ENCODE results near the gene KAZN. TPM values are rescaled to one million over a fixed set of nuclear protein-coding genes. Genes with fewer than 3 reads are reported as not detected.

KAZN gene
- polyA plus RNA-seq, 1 experiment, result 3.7 TPM

- Histone ChIP-seq H3K4me3 (ENCODE audit: low read depth, low read length) (no peak overlapping the region), H3K9me3 (ENCODE audit: control insufficient read depth, insufficient read depth, low read length) (no peaks in the 10 kb centered on the region; the same call in 1 of the 2 replicates), H3K27ac (ENCODE audit: low read depth, low read length) (no peak overlapping the region), H3K27me3 (ENCODE audit: control insufficient read depth, insufficient read depth, low read length) (peaks cover 23% of the 10 kb centered on the region)
- CTCF ChIA-PET, result no interaction called here
- no peak for DNase-seq (ENCODE audit: low read depth, low spot score)
- TF ChIP-seq CTCF (IDR thresholded peaks at IDR 0.05; ENCODE audit: low read depth, low read length), result no peak
- POLR2A ChIA-PET, result no interaction called here
Observed at GRCh38 chr1:14599800-14600199, 1.3 kb downstream of the KAZN start.

- DNase-seq (ENCODE audit: low read depth, low spot score), result no peak
- Histone ChIP-seq H3K27me3 (ENCODE audit: control insufficient read depth, insufficient read depth, low read length) (peaks cover 23% of the 10 kb centered on the region), H3K9me3 (ENCODE audit: control insufficient read depth, insufficient read depth, low read length) (no peaks in the 10 kb centered on the region; the same call in 1 of the 2 replicates), H3K4me3 (ENCODE audit: low read depth, low read length) (no peak overlapping the region), H3K27ac (ENCODE audit: low read depth, low read length) (no peak overlapping the region)
- CTCF ChIA-PET, result no interaction called here
- TF ChIP-seq CTCF (IDR thresholded peaks at IDR 0.05; ENCODE audit: low read depth, low read length), result no peak
- POLR2A ChIA-PET, result no interaction called here
Observed at GRCh38 chr1:14600405-14601112, 2.1 kb downstream of the KAZN start.

GRCh38 chr1:14602136-14602535 lies 3.7 kb downstream of the KAZN start:
- TF ChIP-seq CTCF (IDR thresholded peaks at IDR 0.05; ENCODE audit: low read depth, low read length), result no peak
- Histone ChIP-seq H3K27me3 (ENCODE audit: control insufficient read depth, insufficient read depth, low read length) (peaks cover 21% of the 10 kb centered on the region), H3K4me3 (ENCODE audit: low read depth, low read length) (no peak overlapping the region), H3K9me3 (ENCODE audit: control insufficient read depth, insufficient read depth, low read length) (no peaks in the 10 kb centered on the region; the same call in 1 of the 2 replicates), H3K27ac (ENCODE audit: low read depth, low read length) (no peak overlapping the region)
- DNase-seq (ENCODE audit: low read depth, low spot score), result no peak
- POLR2A ChIA-PET, result no interaction called here
- CTCF ChIA-PET, result no interaction called here

GRCh38 chr1:14603645-14604044 lies 5.2 kb downstream of the KAZN start:
- ChIA-PET CTCF (no interaction called here), POLR2A (no interaction called here)
- Histone ChIP-seq H3K27ac (ENCODE audit: low read depth, low read length) (no peak overlapping the region), H3K27me3 (ENCODE audit: control insufficient read depth, insufficient read depth, low read length) (peaks cover 15% of the 10 kb centered on the region), H3K4me3 (ENCODE audit: low read depth, low read length) (no peak overlapping the region), H3K9me3 (ENCODE audit: control insufficient read depth, insufficient read depth, low read length) (no peaks in the 10 kb centered on the region; the same call in 1 of the 2 replicates)
- TF ChIP-seq CTCF (IDR thresholded peaks at IDR 0.05; ENCODE audit: low read depth, low read length), result no peak
- no peak for DNase-seq (ENCODE audit: low read depth, low spot score)

GRCh38 chr1:14604414-14604813 lies 5.9 kb downstream of the KAZN start:
- H3K27me3 ChIP-seq (ENCODE audit: control insufficient read depth, insufficient read depth, low read length), result peaks cover 10% of the 10 kb centered on the region
- TF ChIP-seq CTCF (IDR thresholded peaks at IDR 0.05; ENCODE audit: low read depth, low read length), result no peak
- DNase-seq (ENCODE audit: low read depth, low spot score), result no peak
- H3K9me3 ChIP-seq (ENCODE audit: control insufficient read depth, insufficient read depth, low read length), result no peaks in the 10 kb centered on the region; the same call in 1 of the 2 replicates
- POLR2A ChIA-PET, result no interaction called here
- no peak overlapping the region for H3K27ac ChIP-seq (ENCODE audit: low read depth, low read length)
- CTCF ChIA-PET, result interaction anchor here (1.1 kb wide), 1 partner anchor 443 kb away, joined by 3 read pairs; no protein-coding TSS in a partner anchor
- H3K4me3 ChIP-seq (ENCODE audit: low read depth, low read length), result no peak overlapping the region
